PFSK-1 (cell line): ENCODE data around the gene STON2.

ENCODE experiments used
- POLR2AphosphoS5 ChIP-seq: IDR thresholded peaks from 2 replicates; pipeline ENCODE4 v1.6.1; 2012; ENCODE audit warnings: low read depth, mild to moderate bottlenecking, control low read depth, low read length, moderate library complexity
- TAF1 ChIP-seq: IDR thresholded peaks from 2 replicates; pipeline ENCODE4 v1.6.1; 2012; ENCODE audit warnings: low read length, control low read depth, borderline replicate concordance; ENCODE audit not compliant: insufficient read depth

GRCh38 chr14:81402123-81402495, 2.0 kb upstream of the STON2 start:
- no peak for TF ChIP-seq TAF1
- TF ChIP-seq POLR2AphosphoS5: no peak
